Smooth muscle cell (in vitro differentiated cells): ENCODE data around the gene CHCHD4. TPM values are rescaled to one million over a fixed set of nuclear protein-coding genes. Genes with fewer than 3 reads are reported as not detected.

ENCODE experiments used
- DNase-seq: peaks from one replicate; lab custom pipeline; 2025; ENCODE audit not compliant: unreplicated experiment; lab: John Stamatoyannopoulos, UW
- H2AFZ ChIP-seq: fragments of 200-600 bp; sonication (generic); 2 replicates; pipeline ENCODE4 v1.6.0; 2016; ENCODE audit warnings: antibody characterized with exemption, low read depth, mild to moderate bottlenecking
- H3F3A ChIP-seq: fragments of 200-600 bp; sonication (generic); 2 replicates; pipeline ENCODE4 v1.6.0; 2017; ENCODE audit warnings: antibody characterized with exemption, low read depth
- H3K27ac ChIP-seq: fragments of 200-600 bp; sonication (generic); 2 replicates; pipeline ENCODE4 v1.5.1; 2016; ENCODE audit warnings: low read depth, mild to moderate bottlenecking
- H3K27me3 ChIP-seq: fragments of 200-600 bp; sonication (generic); 2 replicates; pipeline ENCODE4 v1.6.1; 2016; ENCODE audit warnings: low read depth, mild to moderate bottlenecking
- H3K36me3 ChIP-seq: fragments of 200-600 bp; sonication (generic); 2 replicates; pipeline ENCODE4 v1.5.1; 2016; ENCODE audit warnings: low read depth
- H3K4me1 ChIP-seq: fragments of 200-600 bp; sonication (generic); 2 replicates; pipeline ENCODE4 v1.5.1; 2016; ENCODE audit warnings: low read depth
- H3K4me2 ChIP-seq: fragments of 200-600 bp; sonication (generic); 2 replicates; pipeline ENCODE4 v1.6.0; 2016; ENCODE audit warnings: mild to moderate bottlenecking
- H3K4me3 ChIP-seq: fragments of 200-600 bp; sonication (generic); 2 replicates; pipeline ENCODE4 v1.5.1; 2016; ENCODE audit warnings: mild to moderate bottlenecking
- H3K79me2 ChIP-seq: fragments of 200-600 bp; sonication (generic); 2 replicates; pipeline ENCODE4 v1.6.0; 2016; ENCODE audit warnings: low read depth, mild to moderate bottlenecking
- H3K9ac ChIP-seq: fragments of 200-600 bp; sonication (generic); 2 replicates; pipeline ENCODE4 v1.6.0; 2016; ENCODE audit warnings: low read depth
- H3K9me3 ChIP-seq: fragments of 200-600 bp; sonication (generic); replicated peaks from 2 replicates; pipeline ENCODE4 v1.5.1; 2016; ENCODE audit warnings: low read depth
- H4K20me1 ChIP-seq: fragments of 200-600 bp; sonication (generic); 2 replicates; pipeline ENCODE4 v1.6.0; 2016; ENCODE audit warnings: low read depth
- CTCF ChIP-seq: fragments of 200-600 bp; sonication (generic); IDR thresholded peaks from 2 replicates; pipeline ENCODE4 v1.5.1; 2017; ENCODE audit warnings: borderline replicate concordance, mild to moderate bottlenecking, antibody characterized with exemption; ENCODE audit not compliant: insufficient read depth, poor library complexity, severe bottlenecking
- WGBS: methylation state at CpG from one replicate; pipeline ENCODE4 v1.1.7; 2016; ENCODE audit warnings: low lambda C conversion rate; 5-methylcytosine and 5-hydroxymethylcytosine counted together
- polyA plus RNA-seq: library from polyadenylated mRNA; unstranded; fragments of >200 nt; fragmentation: Nextera tagmentation; extraction: Ambion mirVana; gene quantifications from 2 replicates; pipeline ENCODE4 v1.2.1, GENCODE V29; 2016
- total RNA-seq: library from RNA; depleted of rRNA; stranded (reverse); fragments of >200 nt; gene quantifications from 2 replicates; pipeline ENCODE4 v1.2.3, GENCODE V29; 2014

The CHCHD4 gene
- total and polyA plus RNA-seq, 2 experiments from 2014 or later: 8.7 to 12.0 TPM

GRCh38 chr3:14159426-14159825 is 34.8 kb upstream of the CHCHD4 start:
- no peaks in the 10 kb centered on the region for H3K27me3 ChIP-seq
- H3K27ac ChIP-seq: no peak overlapping the region
- H4K20me1 ChIP-seq: peaks cover 3% of the 10 kb centered on the region
- H3K4me2 ChIP-seq: no peak overlapping the region
- TF ChIP-seq CTCF: no peak
- peaks cover 20% of the 10 kb centered on the region for H3K9me3 ChIP-seq
- peaks cover 4% of the 10 kb centered on the region for H3K79me2 ChIP-seq
- DNase-seq: no peak
- 98% methylated on average over 8 of the region's 8 CpGs for WGBS
- H3K9ac ChIP-seq: no peak overlapping the region
- H3K4me3 ChIP-seq: no peak overlapping the region
- H3F3A ChIP-seq: no peaks in the 10 kb centered on the region
- peaks cover 57% of the 10 kb centered on the region for H3K36me3 ChIP-seq
- H3K4me1 ChIP-seq: no peaks in the 10 kb centered on the region
- no peak overlapping the region for H2AFZ ChIP-seq

DNA sequence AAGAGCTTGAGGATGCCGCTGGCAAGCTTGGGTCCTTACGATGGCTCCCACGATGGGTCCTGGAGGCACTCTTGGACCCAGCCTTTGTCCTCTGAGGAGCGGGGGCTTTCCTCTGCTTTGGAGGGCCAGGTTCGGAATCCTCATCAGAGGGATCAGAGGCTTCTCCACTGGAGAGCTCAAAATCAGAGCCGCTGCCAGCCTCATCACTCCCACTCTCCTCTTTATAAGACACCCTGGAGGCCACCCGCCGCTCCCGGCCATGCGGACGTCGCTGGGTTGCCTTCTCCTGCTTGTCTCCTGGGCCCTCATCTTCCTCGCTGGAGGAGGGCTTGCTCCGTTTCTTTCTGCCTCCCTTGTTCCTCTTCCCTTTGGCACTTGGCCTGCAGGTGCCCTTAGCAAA is 33.7 kb upstream of the CHCHD4 start:
- H4K20me1 ChIP-seq: peaks cover 3% of the 10 kb centered on the region
- no peak for DNase-seq
- no peaks in the 10 kb centered on the region for H3F3A ChIP-seq
- TF ChIP-seq CTCF: no peak
- H3K4me2 ChIP-seq: no peak overlapping the region
- no peak overlapping the region for H2AFZ ChIP-seq
- no peaks in the 10 kb centered on the region for H3K27me3 ChIP-seq
- H3K79me2 ChIP-seq: peaks cover 4% of the 10 kb centered on the region
- H3K27ac ChIP-seq: no peak overlapping the region
- H3K9ac ChIP-seq: no peak overlapping the region
- H3K4me3 ChIP-seq: no peak overlapping the region
- 97% methylated on average over 14 of the region's 14 CpGs for WGBS
- H3K36me3 ChIP-seq: peaks cover 48% of the 10 kb centered on the region
- H3K4me1 ChIP-seq: no peaks in the 10 kb centered on the region
- peaks cover 20% of the 10 kb centered on the region for H3K9me3 ChIP-seq

GRCh38 chr3:14157951-14158350 is 33.3 kb upstream of the CHCHD4 start:
- Histone ChIP-seq H3K36me3 (peaks cover 44% of the 10 kb centered on the region), H3F3A (no peaks in the 10 kb centered on the region), H3K4me3 (no peak overlapping the region), H3K4me1 (no peaks in the 10 kb centered on the region), H3K27ac (no peak overlapping the region), H3K9me3 (peaks cover 20% of the 10 kb centered on the region), H3K9ac (no peak overlapping the region), H4K20me1 (peaks cover 3% of the 10 kb centered on the region), H3K79me2 (peaks cover 4% of the 10 kb centered on the region), H3K27me3 (no peaks in the 10 kb centered on the region), H2AFZ (no peak overlapping the region), H3K4me2 (no peak overlapping the region)
- WGBS: 96% methylated on average over 9 of the region's 9 CpGs
- DNase-seq: no peak
- no peak for TF ChIP-seq CTCF

- H2AFZ ChIP-seq: no peak overlapping the region
- WGBS: 93% methylated on average over 13 of the region's 13 CpGs
- H3K4me3 ChIP-seq: no peak overlapping the region
- H3K9ac ChIP-seq: no peak overlapping the region
- no peak overlapping the region for H3K4me2 ChIP-seq
- no peaks in the 10 kb centered on the region for H3K4me1 ChIP-seq
- peaks cover 4% of the 10 kb centered on the region for H3K79me2 ChIP-seq
- peaks cover 34% of the 10 kb centered on the region for H3K36me3 ChIP-seq
- peaks cover 3% of the 10 kb centered on the region for H4K20me1 ChIP-seq
- DNase-seq: no peak
- peaks cover 11% of the 10 kb centered on the region for H3K9me3 ChIP-seq
- H3F3A ChIP-seq: no peaks in the 10 kb centered on the region
- no peak overlapping the region for H3K27ac ChIP-seq
- H3K27me3 ChIP-seq: no peaks in the 10 kb centered on the region
- no peak for TF ChIP-seq CTCF
Measured at GRCh38 chr3:14156843-14157561, 32.3 kb upstream of the CHCHD4 start.
